HepG2 (cell line): ENCODE measurements around the gene ATP6V1G2. TPM values are rescaled to one million over a fixed set of nuclear protein-coding genes. Genes with fewer than 3 reads are reported as not detected.

ENCODE experiments used
- ATAC-seq: fragments of 200-7000 bp; cut with Tn5 transposase; 3 replicates; pipeline ENCODE4 v1.9.1; 2020; ENCODE audit warnings: mild to moderate bottlenecking, moderate library complexity
- BruUV-seq: library from RNA; stranded (reverse); fragments of 400-500 nt; replicated peaks from 2 replicates; lab custom pipeline; 2021; lab: Mats Ljungman, UMichigan
- CTCF ChIA-PET: fragments of 300-600 bp; formaldehyde crosslinking; extraction: SDS; loops from one replicate; lab custom pipeline; 2021; ENCODE audit warnings: low total read pairs, inconsistent platforms, low intra/inter-chr PET ratio; lab: Yijun Ruan, JAX
- POLR2A ChIA-PET: fragments of 350-600 bp; sonication (Branson Sonifier 250); formaldehyde crosslinking; loops from one replicate; lab custom pipeline; 2020; ENCODE audit warnings: antibody characterized with exemption, inconsistent platforms; lab: Yijun Ruan, JAX
- DNase-seq: peaks from one replicate; pipeline ENCODE4 v3.0.0-alpha.2; 2015; ENCODE audit warnings: low spot score
- FAIRE-seq: peaks from 3 replicates; lab custom pipeline; 2011; peaks lifted over from hg19 to GRCh38; lab: Jason Lieb, UNC
- H2AFZ ChIP-seq: one replicate; pipeline ENCODE4 v1.6.1; 2011; ENCODE audit warnings: low read length, inconsistent platforms
- H3K27ac ChIP-seq: fragments of 300-600 bp; 3 replicates; pipeline ENCODE4 v1.8.0; 2011; ENCODE audit warnings: mixed run types, mild to moderate bottlenecking, mixed read lengths, low read length, inconsistent platforms; ENCODE audit not compliant: insufficient read depth; ENCODE audit errors: extremely low read length
- H3K27me3 ChIP-seq, 2 experiments: fragments of 200-600 bp in 1 of 2; 2 replicates in 1 of 2; 3 replicates in 1 of 2; pipeline versions ENCODE4 v1.6.0 to v1.8.0; 2011; ENCODE audit warnings: low read length in 2 of 2, mild to moderate bottlenecking in 2 of 2, moderate library complexity in 2 of 2, inconsistent platforms in 1 of 2; ENCODE audit not compliant: insufficient read depth in 2 of 2, control insufficient read depth in 1 of 2
- H3K36me3 ChIP-seq, 2 experiments: fragments of 200-600 bp in 1 of 2; replicated peaks in 1 of 2; 2 replicates in 1 of 2; 3 replicates in 1 of 2; pipeline versions ENCODE4 v1.5.1 to v1.8.0; 2011; ENCODE audit warnings: low read length in 2 of 2, inconsistent platforms in 1 of 2; ENCODE audit not compliant: insufficient read depth in 2 of 2, control insufficient read depth in 1 of 2
- H3K4me1 ChIP-seq: 2 replicates; pipeline ENCODE4 v1.5.1; 2012; ENCODE audit warnings: low read length, inconsistent platforms; ENCODE audit not compliant: insufficient read depth
- H3K4me2 ChIP-seq: 2 replicates; pipeline ENCODE4 v1.6.0; 2011; ENCODE audit warnings: low read depth, low read length, inconsistent platforms
- H3K4me3 ChIP-seq, 3 experiments: fragments of 200-600 bp in 1 of 3; sonication (generic), shearing (Covaris generic) in 1 of 3; replicated peaks in 1 of 3; 2 replicates each; pipeline ENCODE4 v1.5.1; 2011 to 2016; ENCODE audit warnings: low read length in 3 of 3, inconsistent platforms in 2 of 3, low read depth in 2 of 3, mild to moderate bottlenecking in 2 of 3, control low read depth in 1 of 3, mixed read lengths in 1 of 3; ENCODE audit not compliant: insufficient read depth in 1 of 3
- H3K79me2 ChIP-seq: one replicate; pipeline ENCODE4 v1.6.1; 2011; ENCODE audit warnings: low read length, inconsistent platforms; ENCODE audit not compliant: insufficient read depth
- H3K9ac ChIP-seq: 2 replicates; pipeline ENCODE4 v1.6.0; 2011; ENCODE audit warnings: mild to moderate bottlenecking, low read depth, low read length, inconsistent platforms; ENCODE audit not compliant: insufficient read depth
- H3K9me3 ChIP-seq: 2 replicates; pipeline ENCODE4 v1.5.1; 2012; ENCODE audit warnings: mild to moderate bottlenecking, low read length
- H4K20me1 ChIP-seq: 2 replicates; pipeline ENCODE4 v1.6.0; 2011; ENCODE audit warnings: inconsistent platforms, mild to moderate bottlenecking, low read length, moderate library complexity; ENCODE audit not compliant: insufficient read depth
- ETV6 ChIP-seq: sonication (generic); formaldehyde crosslinking; conservative IDR thresholded peaks from 2 replicates; pipeline ENCODE4 v1.4.0; 2020; ENCODE audit warnings: missing genetic modification reagents
- HOXA7 ChIP-seq: sonication (generic); formaldehyde crosslinking; IDR thresholded peaks from 2 replicates; pipeline ENCODE4 v1.8.1; 2022; ENCODE audit warnings: mild to moderate bottlenecking, missing genetic modification reagents, moderate library complexity
- PCBP1 ChIP-seq: fragments of 200-400 bp; formaldehyde crosslinking; IDR thresholded peaks from 2 replicates; pipeline ENCODE4 v1.6.1; 2017; ENCODE audit warnings: mild to moderate bottlenecking, low read depth, low read length, borderline replicate concordance
- POLR2AphosphoS5 ChIP-seq: IDR thresholded peaks from 2 replicates; pipeline ENCODE4 v1.6.1; 2012; ENCODE audit warnings: low read depth, low read length
- THAP7 ChIP-seq: sonication (generic); formaldehyde crosslinking; IDR thresholded peaks from 2 replicates; pipeline ENCODE4 v1.8.1; 2023; ENCODE audit warnings: mild to moderate bottlenecking, missing genetic modification reagents
- YY1 ChIP-seq: IDR thresholded peaks from 2 replicates; pipeline ENCODE4 v1.6.1; 2011; ENCODE audit warnings: low read length, low read depth, moderate library complexity, mild to moderate bottlenecking; ENCODE audit not compliant: insufficient read depth, insufficient replicate concordance
- ZNF17 ChIP-seq: sonication (generic); formaldehyde crosslinking; IDR thresholded peaks from 2 replicates; pipeline ENCODE4 v1.5.0; 2020; ENCODE audit warnings: mild to moderate bottlenecking, missing genetic modification reagents
- ZNF260 ChIP-seq: sonication (generic); formaldehyde crosslinking; IDR thresholded peaks from 2 replicates; pipeline ENCODE4 v1.4.0; 2020; ENCODE audit warnings: missing genetic modification reagents, low read depth, mild to moderate bottlenecking, borderline replicate concordance
- ZNF792 ChIP-seq: IDR thresholded peaks from 2 replicates; pipeline ENCODE4 v1.6.1; 2016
- WGBS: methylation state at CpG from one replicate; pipeline ENCODE4 v1.1.6; 2017; ENCODE audit warnings: low lambda C conversion rate; 5-methylcytosine and 5-hydroxymethylcytosine counted together
- in situ Hi-C: cut with HindIII; loops from 2 replicates; pipeline ENCODE4 v1.10.0; 2017; ENCODE audit warnings: low pct_unique_long_range_greater_than_20kb; ENCODE audit not compliant: extremely low pct_ligation_motif_present
- intact Hi-C: fragments of 100-400 bp; cut with micrococcal nuclease; formaldehyde crosslinking; loops from one replicate; pipeline ENCODE4 v1.10.0; 2022; ENCODE audit not compliant: unreplicated experiment
- polyA plus RNA-seq, 8 experiments: library from polyadenylated mRNA; depleted of rRNA in 3 of 8; stranded (reverse) in 7 of 8; unstranded in 1 of 8; fragments of >200 nt; fragmentation: Illumina TruSeq in 4 of 8; extraction: Trizol in 4 of 8; gene quantifications; 2 replicates each; pipeline versions ENCODE4 v1.2.1 to v1.2.3, GENCODE V29; 2011 to 2016; ENCODE audit warnings: low read depth in 4 of 8, missing spikeins in 1 of 8, mixed read lengths in 1 of 8; ENCODE audit not compliant: insufficient read depth in 1 of 8
- total RNA-seq, 5 experiments: library from RNA; depleted of rRNA; stranded (reverse); fragments of >200 nt; fragmentation: Illumina TruSeq; extraction: Trizol; gene quantifications; 2 replicates each; pipeline ENCODE4 v1.2.3, GENCODE V29; 2016; ENCODE audit warnings: low read depth in 1 of 5

Gene ATP6V1G2
- total and polyA plus RNA-seq, 2 of the 13 experiments (the other 11 are each of a cell fraction or from before 2014, with no cell fraction given), result 0.27 to 0.83 TPM

GRCh38 chr6:31577579-31577966, 31.2 kb upstream of the ATP6V1G2 start:
- DNase-seq (no peak), ATAC-seq (no peak), FAIRE-seq (no peak)
- Histone ChIP-seq H2AFZ (no peak overlapping the region), H3K4me2 (no peak overlapping the region), H3K27ac (no peak overlapping the region), H3K27me3 (peaks cover 21 to 96% of the 10 kb centered on the region in 2 experiments), H3K4me3 (no peak overlapping the region), H4K20me1 (no peaks in the 10 kb centered on the region), H3K9ac (no peak overlapping the region), H3K9me3 (no peaks in the 10 kb centered on the region), H3K36me3 (no peaks in the 10 kb centered on the region), H3K4me1 (peaks cover 23% of the 10 kb centered on the region), H3K79me2 (no peaks in the 10 kb centered on the region)
- WGBS, result 28% methylated on average over 3 of the region's 3 CpGs
- POLR2A ChIA-PET, result interaction anchor here (0.6 to 2.3 kb wide), 5 partner anchors 21 to 87 kb away, joined by 3 to 9 read pairs (median 5); partner anchors contain the start of genes DDX39B, GPANK1 and NFKBIL1
- in situ Hi-C loops, result no loop called here
- no TSS peak for BruUV-seq
- TF ChIP-seq ZNF260, result no peak
- TF ChIP-seq POLR2AphosphoS5, result no peak
- no peak for TF ChIP-seq PCBP1
- no peak for TF ChIP-seq HOXA7 (CRISPR knock-in tag)
- no peak for TF ChIP-seq ETV6 (CRISPR knock-in tag)
- no peak for TF ChIP-seq ZNF792 (CRISPR knock-in tag)
- no peak for TF ChIP-seq THAP7 (CRISPR knock-in tag)
- no peak for TF ChIP-seq YY1
- no peak for TF ChIP-seq ZNF17 (CRISPR knock-in tag)
- CTCF ChIA-PET, result no interaction called here
- intact Hi-C loops, result no loop called here
